ENCODE data around the gene FEN1.

Gene FEN1

DNA sequence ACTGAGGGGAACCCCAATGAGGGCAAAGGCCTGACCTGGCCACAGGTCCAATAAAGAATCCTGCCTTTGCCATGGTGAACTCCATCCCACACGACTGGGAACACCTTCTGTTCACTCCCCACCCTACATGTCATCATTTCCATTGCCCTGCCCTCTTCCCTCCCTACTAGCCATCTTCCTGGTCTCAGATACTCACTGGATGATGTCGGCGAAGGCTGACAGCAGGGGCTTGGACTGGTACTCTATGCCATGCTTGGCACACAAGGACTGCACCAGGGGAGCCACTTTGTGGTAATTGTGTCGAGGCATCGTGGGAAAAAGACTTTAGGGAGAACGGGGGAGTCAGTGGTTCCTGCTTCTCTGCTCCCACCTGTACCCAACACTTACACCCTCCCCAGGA is 9.9 kb downstream of the FEN1 start:
- 0 out of 2 replicates have a peak, but pooled peaks cover under 1% of the 10 kb centered on the region for H3K4me1 ChIP-seq (ENCODE audit: control insufficient read depth, insufficient read depth, low read length)
- H3K27ac ChIP-seq (ENCODE audit: extremely low read depth, low read depth, low read length): no peak overlapping the region
- H3K36me3 ChIP-seq (ENCODE audit: control insufficient read depth in 2 of 2, insufficient read depth in 1 of 2, low read length in 2 of 2): peaks cover 0 to 78% of the 10 kb centered on the region in 2 experiments; a peak in 2 of 3 replicates
- CTCF ChIA-PET: no interaction called here
- no peak overlapping the region for H3K4me3 ChIP-seq (ENCODE audit: low read depth, low read length)
- no peaks in the 10 kb centered on the region for H3K9me3 ChIP-seq (ENCODE audit: control insufficient read depth, insufficient read depth, low read depth, low read length)
- TF ChIP-seq ZNF19 (tag by site-specific recombination; IDR thresholded peaks at IDR 0.05; ENCODE audit: low read depth): no peak
- TF ChIP-seq GFI1B (tag by site-specific recombination; IDR thresholded peaks at IDR 0.05): no peak
- POLR2A ChIA-PET: no interaction called here

DNA sequence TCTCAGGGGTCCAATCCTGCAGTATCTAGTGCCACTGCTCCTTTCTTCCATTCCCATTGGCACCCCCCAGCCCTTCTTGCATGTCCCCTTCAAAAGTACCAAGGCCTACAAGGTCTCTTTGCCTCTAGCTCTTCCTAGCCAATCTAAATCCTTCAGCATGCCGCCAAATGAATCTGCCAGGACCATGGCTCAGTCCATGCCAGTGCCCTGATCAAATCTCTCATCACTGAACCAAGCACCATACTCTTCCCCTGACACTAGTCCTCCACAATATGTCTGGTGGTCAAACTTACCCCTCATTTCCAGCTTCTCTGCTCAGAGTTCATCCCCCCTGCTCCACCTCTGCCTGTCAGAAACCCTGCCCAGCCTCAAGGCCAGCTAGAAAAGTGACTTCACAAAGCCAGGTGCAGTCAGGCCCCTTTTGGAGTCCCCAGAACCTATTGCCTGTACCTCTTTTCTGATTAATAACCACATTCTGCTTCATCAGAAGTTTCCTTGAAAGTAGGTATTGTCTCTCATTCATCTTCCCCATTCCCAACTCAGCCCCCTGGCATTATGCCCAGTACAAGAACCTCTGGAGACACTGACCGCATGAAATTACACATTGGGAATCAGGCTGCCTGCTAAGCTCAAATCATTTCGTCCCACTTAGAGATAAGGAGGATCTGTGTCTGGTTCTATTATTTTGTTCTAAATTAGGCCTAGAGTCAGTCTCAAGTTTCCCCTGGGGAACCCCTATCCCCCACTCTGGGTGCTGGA is 11.4 kb downstream of the FEN1 start:
- Histone ChIP-seq H3K36me3 (ENCODE audit: control insufficient read depth in 2 of 2, insufficient read depth in 1 of 2, low read length in 2 of 2) (peaks cover 0 to 73% of the 10 kb centered on the region in 2 experiments; a peak in 2 of 3 replicates), H3K4me3 (ENCODE audit: low read depth, low read length) (no peak overlapping the region), H3K4me1 (ENCODE audit: control insufficient read depth, insufficient read depth, low read length) (no peaks in the 10 kb centered on the region), H3K27ac (ENCODE audit: extremely low read depth, low read depth, low read length) (no peak overlapping the region), H3K9me3 (ENCODE audit: control insufficient read depth, insufficient read depth, low read depth, low read length) (no peaks in the 10 kb centered on the region)
- no peak for TF ChIP-seq TCF7L2 (IDR thresholded peaks at IDR 0.05; ENCODE audit: borderline replicate concordance, low read depth, low read length)
- no peak for TF ChIP-seq ZNF311 (tag by site-specific recombination; IDR thresholded peaks at IDR 0.05; ENCODE audit: borderline replicate concordance)
- no peak for TF ChIP-seq ZNF544 (tag by site-specific recombination; IDR thresholded peaks at IDR 0.05)
- TF ChIP-seq, protein P1, sequence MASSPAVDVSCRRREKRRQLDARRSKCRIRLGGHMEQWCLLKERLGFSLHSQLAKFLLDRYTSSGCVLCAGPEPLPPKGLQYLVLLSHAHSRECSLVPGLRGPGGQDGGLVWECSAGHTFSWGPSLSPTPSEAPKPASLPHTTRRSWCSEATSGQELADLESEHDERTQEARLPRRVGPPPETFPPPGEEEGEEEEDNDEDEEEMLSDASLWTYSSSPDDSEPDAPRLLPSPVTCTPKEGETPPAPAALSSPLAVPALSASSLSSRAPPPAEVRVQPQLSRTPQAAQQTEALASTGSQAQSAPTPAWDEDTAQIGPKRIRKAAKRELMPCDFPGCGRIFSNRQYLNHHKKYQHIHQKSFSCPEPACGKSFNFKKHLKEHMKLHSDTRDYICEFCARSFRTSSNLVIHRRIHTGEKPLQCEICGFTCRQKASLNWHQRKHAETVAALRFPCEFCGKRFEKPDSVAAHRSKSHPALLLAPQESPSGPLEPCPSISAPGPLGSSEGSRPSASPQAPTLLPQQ (tag by site-specific recombination; IDR thresholded peaks at IDR 0.05): no peak
- no peak for TF ChIP-seq ZNF48 (tag by site-specific recombination; IDR thresholded peaks at IDR 0.05)
- TF ChIP-seq ZNF324 (tag by site-specific recombination; IDR thresholded peaks at IDR 0.05): no peak
- TF ChIP-seq ZNF274 (IDR thresholded peaks at IDR 0.05; ENCODE audit: low read length): no peak
- TF ChIP-seq ZNF274 (tag by site-specific recombination; IDR thresholded peaks at IDR 0.05; ENCODE audit: borderline replicate concordance): no peak
- TF ChIP-seq ZNF350 (tag by site-specific recombination; IDR thresholded peaks at IDR 0.05): no peak
- no peak for TF ChIP-seq ZSCAN30 (tag by site-specific recombination; IDR thresholded peaks at IDR 0.05)
- TF ChIP-seq, protein P2, sequence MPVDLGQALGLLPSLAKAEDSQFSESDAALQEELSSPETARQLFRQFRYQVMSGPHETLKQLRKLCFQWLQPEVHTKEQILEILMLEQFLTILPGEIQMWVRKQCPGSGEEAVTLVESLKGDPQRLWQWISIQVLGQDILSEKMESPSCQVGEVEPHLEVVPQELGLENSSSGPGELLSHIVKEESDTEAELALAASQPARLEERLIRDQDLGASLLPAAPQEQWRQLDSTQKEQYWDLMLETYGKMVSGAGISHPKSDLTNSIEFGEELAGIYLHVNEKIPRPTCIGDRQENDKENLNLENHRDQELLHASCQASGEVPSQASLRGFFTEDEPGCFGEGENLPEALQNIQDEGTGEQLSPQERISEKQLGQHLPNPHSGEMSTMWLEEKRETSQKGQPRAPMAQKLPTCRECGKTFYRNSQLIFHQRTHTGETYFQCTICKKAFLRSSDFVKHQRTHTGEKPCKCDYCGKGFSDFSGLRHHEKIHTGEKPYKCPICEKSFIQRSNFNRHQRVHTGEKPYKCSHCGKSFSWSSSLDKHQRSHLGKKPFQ (tag by site-specific recombination; IDR thresholded peaks at IDR 0.05): no peak
- TF ChIP-seq ZNF155 (tag by site-specific recombination; IDR thresholded peaks at IDR 0.05): no peak
- TF ChIP-seq ZNF660 (tag by site-specific recombination; IDR thresholded peaks at IDR 0.05): no peak
- no peak for TF ChIP-seq SCRT1 (tag by site-specific recombination; IDR thresholded peaks at IDR 0.05; ENCODE audit: borderline replicate concordance)
- no peak for TF ChIP-seq ZNF776 (tag by site-specific recombination; IDR thresholded peaks at IDR 0.05; ENCODE audit: borderline replicate concordance)
- TF ChIP-seq GFI1B (tag by site-specific recombination; IDR thresholded peaks at IDR 0.05): no peak
- TF ChIP-seq ZNF785 (tag by site-specific recombination; IDR thresholded peaks at IDR 0.05): no peak
- no peak for TF ChIP-seq ZNF19 (tag by site-specific recombination; IDR thresholded peaks at IDR 0.05; ENCODE audit: low read depth)
- TF ChIP-seq ZNF658 (tag by site-specific recombination; IDR thresholded peaks at IDR 0.05): no peak
- POLR2A ChIA-PET: interaction anchor here (1.9 kb wide), 1 partner anchor 12 kb away, joined by 5 read pairs; the partner anchor contains the start of genes FEN1 and TMEM258
- CTCF ChIA-PET: interaction anchor here (0.7 kb wide), 1 partner anchor 55 kb away, joined by 4 read pairs; no protein-coding TSS in a partner anchor
